Activated T-helper 17 cell treated with anti-CD3 and anti-CD28 coated beads, Interleukin-2, amount 50 U/mL, for 72 hours (primary cell): ENCODE data around the gene PTAFR. TPM values are rescaled to one million over a fixed set of nuclear protein-coding genes. Genes with fewer than 3 reads are reported as not detected.
"Not testable (repeated sequence)": the region's sequence is repeated elsewhere in the genome, so short reads cannot be mapped to it uniquely, and the experiment has no call there.

Experiments
- ATAC-seq: fragments of 150-1000 bp; cut with Tn5 transposase; replicated peaks from 2 replicates; pipeline ENCODE4 v1.10.0; 2021; ENCODE audit warnings: mild to moderate bottlenecking, moderate library complexity
- H3K27ac Mint-ChIP-seq: one replicate; pipeline ENCODE4 v1.8.0; 2022; ENCODE audit warnings: mixed read lengths
- H3K27me3 Mint-ChIP-seq: one replicate; pipeline ENCODE4 v1.8.0; 2022; ENCODE audit warnings: mixed read lengths
- H3K36me3 Mint-ChIP-seq: one replicate; pipeline ENCODE4 v1.8.0; 2022; ENCODE audit warnings: low read depth, mild to moderate bottlenecking, mixed read lengths
- H3K4me1 Mint-ChIP-seq: one replicate; pipeline ENCODE4 v1.8.0; 2022; ENCODE audit warnings: mixed read lengths
- H3K4me3 Mint-ChIP-seq: one replicate; pipeline ENCODE4 v1.8.0; 2022; ENCODE audit warnings: mild to moderate bottlenecking, mixed read lengths
- H3K9me3 Mint-ChIP-seq: one replicate; pipeline ENCODE4 v1.8.0; 2022; ENCODE audit warnings: mixed read lengths
- total RNA-seq, 2 donors: library from RNA; stranded (reverse); gene quantifications; one replicate each; pipeline ENCODE4 v1.2.3, GENCODE V29; 2022

PTAFR gene
- total RNA-seq, 2 donors from 2014 or later: 0.29 to 0.32 TPM

GRCh38 chr1:28141685-28142084 is 34.8 kb downstream of the PTAFR start:
- Mint-ChIP-seq H3K9me3 (no peaks in the 10 kb centered on the region), H3K27me3 (peaks cover 7% of the 10 kb centered on the region), H3K4me3 (no peak overlapping the region), H3K4me1 (peaks cover 22% of the 10 kb centered on the region), H3K27ac (no peak overlapping the region), H3K36me3 (no peaks in the 10 kb centered on the region)
- no peak for ATAC-seq

GRCh38 chr1:28139866-28140265 is 36.6 kb downstream of the PTAFR start:
- H3K4me1 Mint-ChIP-seq: peaks cover 20% of the 10 kb centered on the region
- not testable (repeated sequence) for ATAC-seq, H3K36me3 Mint-ChIP-seq, H3K9me3 Mint-ChIP-seq, H3K27ac Mint-ChIP-seq, H3K4me3 Mint-ChIP-seq
- H3K27me3 Mint-ChIP-seq: peaks cover 13% of the 10 kb centered on the region

- Mint-ChIP-seq H3K4me3 (no peak overlapping the region), H3K36me3 (no peaks in the 10 kb centered on the region), H3K27me3 (peaks cover 13% of the 10 kb centered on the region), H3K27ac (peak overlapping the region; percentile 42), H3K9me3 (no peaks in the 10 kb centered on the region), H3K4me1 (peaks cover 13% of the 10 kb centered on the region)
- ATAC-seq: peak; percentile 73
Observed at GRCh38 chr1:28139025-28139712, 37.3 kb downstream of the PTAFR start.

GRCh38 chr1:28136922-28137613 is 39.4 kb downstream of the PTAFR start:
- H3K4me3 Mint-ChIP-seq: no peak overlapping the region
- H3K27me3 Mint-ChIP-seq: peaks cover 13% of the 10 kb centered on the region
- H3K36me3 Mint-ChIP-seq: no peaks in the 10 kb centered on the region
- no peak for ATAC-seq
- no peaks in the 10 kb centered on the region for H3K9me3 Mint-ChIP-seq
- H3K4me1 Mint-ChIP-seq: peaks cover 6% of the 10 kb centered on the region
- no peak overlapping the region for H3K27ac Mint-ChIP-seq

GRCh38 chr1:28136169-28136921 is 40.1 kb downstream of the PTAFR start:
- H3K27ac Mint-ChIP-seq: no peak overlapping the region
- H3K4me3 Mint-ChIP-seq: no peak overlapping the region
- no peak for ATAC-seq
- peaks cover 13% of the 10 kb centered on the region for H3K27me3 Mint-ChIP-seq
- H3K36me3 Mint-ChIP-seq: no peaks in the 10 kb centered on the region
- peaks cover 6% of the 10 kb centered on the region for H3K4me1 Mint-ChIP-seq
- no peaks in the 10 kb centered on the region for H3K9me3 Mint-ChIP-seq

- no peak for ATAC-seq
- peaks cover 6% of the 10 kb centered on the region for H3K4me1 Mint-ChIP-seq
- H3K36me3 Mint-ChIP-seq: no peaks in the 10 kb centered on the region
- no peak overlapping the region for H3K27ac Mint-ChIP-seq
- no peaks in the 10 kb centered on the region for H3K9me3 Mint-ChIP-seq
- H3K27me3 Mint-ChIP-seq: peaks cover 13% of the 10 kb centered on the region
- no peak overlapping the region for H3K4me3 Mint-ChIP-seq
Observed at GRCh38 chr1:28135371-28136168, 40.9 kb downstream of the PTAFR start.

GRCh38 chr1:28134651-28135207 is 41.8 kb downstream of the PTAFR start:
- no peak overlapping the region for H3K4me3 Mint-ChIP-seq
- H3K27ac Mint-ChIP-seq: no peak overlapping the region
- no peaks in the 10 kb centered on the region for H3K9me3 Mint-ChIP-seq
- H3K27me3 Mint-ChIP-seq: peaks cover 13% of the 10 kb centered on the region
- ATAC-seq: no peak
- peaks cover 6% of the 10 kb centered on the region for H3K4me1 Mint-ChIP-seq
- H3K36me3 Mint-ChIP-seq: no peaks in the 10 kb centered on the region

- Mint-ChIP-seq H3K4me1 (no peaks in the 10 kb centered on the region), H3K36me3 (no peaks in the 10 kb centered on the region), H3K9me3 (no peaks in the 10 kb centered on the region), H3K27me3 (peaks cover 12% of the 10 kb centered on the region), H3K27ac (no peak overlapping the region), H3K4me3 (no peak overlapping the region)
- ATAC-seq: no peak
Observed at GRCh38 chr1:28132171-28133167, 44.0 kb downstream of the PTAFR start.

GRCh38 chr1:28130901-28131300 is 45.6 kb downstream of the PTAFR start:
- H3K4me3 Mint-ChIP-seq: no peak overlapping the region

GRCh38 chr1:28129150-28129549 is 47.3 kb downstream of the PTAFR start:
- no peaks in the 10 kb centered on the region for H3K36me3 Mint-ChIP-seq
- no peaks in the 10 kb centered on the region for H3K9me3 Mint-ChIP-seq
- no peaks in the 10 kb centered on the region for H3K4me1 Mint-ChIP-seq
- no peak overlapping the region for H3K27ac Mint-ChIP-seq
- peaks cover 14% of the 10 kb centered on the region for H3K27me3 Mint-ChIP-seq
- H3K4me3 Mint-ChIP-seq: no peak overlapping the region
- peak; percentile 11 for ATAC-seq

More at GRCh38 chr1:28130901-28131300, 45.6 kb downstream of the PTAFR start:
- no peaks in the 10 kb centered on the region for H3K4me1 Mint-ChIP-seq
- no peaks in the 10 kb centered on the region for H3K36me3 Mint-ChIP-seq
- no peak for ATAC-seq
- no peaks in the 10 kb centered on the region for H3K9me3 Mint-ChIP-seq
- H3K27ac Mint-ChIP-seq: no peak overlapping the region
- H3K27me3 Mint-ChIP-seq: peaks cover 16% of the 10 kb centered on the region

GRCh38 chr1:28127617-28128257 is 48.8 kb downstream of the PTAFR start:
- no peaks in the 10 kb centered on the region for H3K36me3 Mint-ChIP-seq
- no peaks in the 10 kb centered on the region for H3K4me1 Mint-ChIP-seq
- H3K27me3 Mint-ChIP-seq: peaks cover 14% of the 10 kb centered on the region

GRCh38 chr1:28126783-28127490 is 49.6 kb downstream of the PTAFR start:
- H3K4me3 Mint-ChIP-seq: no peak overlapping the region
- no peaks in the 10 kb centered on the region for H3K9me3 Mint-ChIP-seq
- H3K4me1 Mint-ChIP-seq: no peaks in the 10 kb centered on the region
- no peak for ATAC-seq
- no peak overlapping the region for H3K27ac Mint-ChIP-seq
- H3K36me3 Mint-ChIP-seq: no peaks in the 10 kb centered on the region
- peaks cover 14% of the 10 kb centered on the region for H3K27me3 Mint-ChIP-seq

More at GRCh38 chr1:28127617-28128257, 48.8 kb downstream of the PTAFR start:
- no peaks in the 10 kb centered on the region for H3K9me3 Mint-ChIP-seq
- H3K4me3 Mint-ChIP-seq: no peak overlapping the region
- peak; percentile 14 for ATAC-seq
- H3K27ac Mint-ChIP-seq: no peak overlapping the region
